Calu3 (cell line): ENCODE data around the gene MGA. TPM values are rescaled to one million over a fixed set of nuclear protein-coding genes. Genes with fewer than 3 reads are reported as not detected.

Source experiments
- BruUV-seq: library from RNA; stranded (reverse); fragments of 400-500 nt; replicated peaks from 2 replicates; lab custom pipeline; 2021; lab: Mats Ljungman, UMichigan
- CTCF ChIA-PET: fragments of 300-600 bp; sonication (Branson Sonifier 250); formaldehyde crosslinking; loops from one replicate; lab custom pipeline; 2022; ENCODE audit warnings: antibody characterized with exemption; lab: Charles Lee
- DNase-seq: peaks from one replicate; pipeline ENCODE4 v3.0.0; 2022
- H3K27ac Mint-ChIP-seq: one replicate; pipeline ENCODE4 v1.8.0; 2022; ENCODE audit warnings: mixed read lengths; ENCODE audit not compliant: unreplicated experiment
- H3K27me3 Mint-ChIP-seq: one replicate; pipeline ENCODE4 v1.8.0; 2022; ENCODE audit warnings: mixed read lengths; ENCODE audit not compliant: unreplicated experiment
- H3K36me3 Mint-ChIP-seq: one replicate; pipeline ENCODE4 v1.8.0; 2022; ENCODE audit warnings: mild to moderate bottlenecking, moderate library complexity, mixed read lengths; ENCODE audit not compliant: insufficient read depth, unreplicated experiment
- H3K4me1 Mint-ChIP-seq: one replicate; pipeline ENCODE4 v1.8.0; 2022; ENCODE audit warnings: mild to moderate bottlenecking, low read depth, mixed read lengths; ENCODE audit not compliant: unreplicated experiment
- H3K4me3 Mint-ChIP-seq: one replicate; pipeline ENCODE4 v1.8.0; 2022; ENCODE audit warnings: mild to moderate bottlenecking, low read depth, moderate library complexity, mixed read lengths; ENCODE audit not compliant: unreplicated experiment
- H3K9me3 Mint-ChIP-seq: one replicate; pipeline ENCODE4 v1.8.0; 2022; ENCODE audit warnings: low read depth, mixed read lengths; ENCODE audit not compliant: unreplicated experiment
- CTCF ChIP-seq: fragments of 200-600 bp; IDR thresholded peaks from one replicate; pipeline ENCODE4 v1.8.0; 2022; ENCODE audit warnings: antibody characterized with exemption; ENCODE audit not compliant: unreplicated experiment
- intact Hi-C: fragments of 100-400 bp; cut with micrococcal nuclease; formaldehyde crosslinking; loops from one replicate; pipeline ENCODE4 v1.10.0; 2022; ENCODE audit not compliant: unreplicated experiment
- total RNA-seq: library from RNA; stranded (reverse); gene quantifications from 2 replicates; pipeline ENCODE4 v1.2.3, GENCODE V29; 2022

MGA gene
- total RNA-seq, 1 experiment from 2014 or later, result 26.4 TPM

GRCh38 chr15:41774882-41775417 is 114.7 kb downstream of the MGA start:
- no peaks in the 10 kb centered on the region for H3K27me3 Mint-ChIP-seq
- TSS peak; percentile 19 for BruUV-seq
- H3K27ac Mint-ChIP-seq, result peak overlapping the region; percentile 71
- peak overlapping the region; percentile 82 for H3K4me3 Mint-ChIP-seq
- CTCF ChIA-PET, result interaction anchor here (0.9 to 2.5 kb wide), 8 partner anchors 28 to 171 kb away, joined by 3 to 15 read pairs (median 4); partner anchors contain the start of gene PLA2G4B
- H3K9me3 Mint-ChIP-seq, result no peaks in the 10 kb centered on the region
- no peak for TF ChIP-seq CTCF
- intact Hi-C loops, result loop anchor here (5.0 kb wide), 1 partner anchor 127 kb away; no protein-coding TSS in a partner anchor
- DNase-seq, result no peak
- peaks cover 10% of the 10 kb centered on the region for H3K36me3 Mint-ChIP-seq
- no peaks in the 10 kb centered on the region for H3K4me1 Mint-ChIP-seq

GRCh38 chr15:41775651-41776050 is 115.4 kb downstream of the MGA start:
- H3K4me3 Mint-ChIP-seq, result no peak overlapping the region
- H3K36me3 Mint-ChIP-seq, result peaks cover 10% of the 10 kb centered on the region
- no peaks in the 10 kb centered on the region for H3K9me3 Mint-ChIP-seq
- CTCF ChIA-PET, result no interaction called here
- H3K27me3 Mint-ChIP-seq, result no peaks in the 10 kb centered on the region
- TF ChIP-seq CTCF, result no peak
- no TSS peak for BruUV-seq
- no peak overlapping the region for H3K27ac Mint-ChIP-seq
- intact Hi-C loops, result no loop called here
- DNase-seq, result no peak
- no peaks in the 10 kb centered on the region for H3K4me1 Mint-ChIP-seq

DNA sequence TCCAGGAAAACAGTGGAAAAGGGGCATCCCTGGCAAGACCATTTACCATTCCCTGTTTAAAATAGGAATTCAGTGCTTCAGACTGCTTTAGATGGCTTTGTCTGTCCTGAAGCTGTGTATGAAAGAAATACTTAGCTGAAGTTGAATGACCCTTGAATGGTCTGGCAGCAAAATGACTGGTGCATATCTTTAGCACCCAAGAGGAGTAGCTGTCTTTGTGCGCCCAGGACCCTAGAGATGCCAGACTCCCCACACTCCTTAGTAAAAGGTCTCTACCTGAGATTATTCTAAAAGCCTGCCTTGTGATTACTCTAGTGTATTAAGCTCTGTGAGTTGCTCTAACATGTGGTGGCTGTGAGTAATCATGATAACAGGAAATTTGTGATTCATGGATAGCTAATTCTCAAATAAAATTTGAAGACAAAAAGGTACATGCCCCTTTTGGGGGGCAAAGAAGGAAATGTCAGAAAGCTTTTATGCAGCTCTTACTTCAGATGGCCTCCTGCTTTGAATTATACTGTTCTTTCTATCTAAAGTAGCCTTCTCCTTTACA is 117.3 kb downstream of the MGA start:
- Mint-ChIP-seq H3K9me3 (no peaks in the 10 kb centered on the region), H3K36me3 (peaks cover 10% of the 10 kb centered on the region), H3K4me3 (no peak overlapping the region), H3K27me3 (no peaks in the 10 kb centered on the region), H3K4me1 (no peaks in the 10 kb centered on the region), H3K27ac (no peak overlapping the region)
- TSS peak; percentile 8 for BruUV-seq
- CTCF ChIA-PET, result no interaction called here
- no peak for TF ChIP-seq CTCF
- DNase-seq, result no peak
- intact Hi-C loops, result no loop called here

- CTCF ChIA-PET, result no interaction called here
- Mint-ChIP-seq H3K4me3 (no peak overlapping the region), H3K9me3 (no peaks in the 10 kb centered on the region), H3K36me3 (peaks cover 10% of the 10 kb centered on the region), H3K4me1 (no peaks in the 10 kb centered on the region), H3K27ac (no peak overlapping the region), H3K27me3 (no peaks in the 10 kb centered on the region)
- intact Hi-C loops, result no loop called here
- TF ChIP-seq CTCF, result no peak
- no TSS peak for BruUV-seq
- DNase-seq, result no peak
Observed at GRCh38 chr15:41778521-41778920, 118.3 kb downstream of the MGA start.
